DOHH2 (cell line): ENCODE measurements around the gene PPP1R2B.
A peak's percentile ranks its signal among the peaks of the same experiment; 100 is the strongest.

Source experiments
- H3F3A ChIP-seq: fragments of 200-600 bp; sonication (generic), shearing (Covaris generic); 2 replicates; pipeline ENCODE4 v1.6.0; 2016; ENCODE audit warnings: antibody characterized with exemption, mild to moderate bottlenecking; ENCODE audit not compliant: control insufficient read depth, insufficient read depth
- H3K27ac ChIP-seq: fragments of 200-600 bp; sonication (generic); 2 replicates; pipeline ENCODE4 v1.5.1; 2014; ENCODE audit warnings: low read depth, mild to moderate bottlenecking, low read length, moderate library complexity
- H3K27me3 ChIP-seq: fragments of 200-600 bp; sonication (generic); 2 replicates; pipeline ENCODE4 v1.6.1; 2014; ENCODE audit warnings: mild to moderate bottlenecking, low read length, mixed read lengths; ENCODE audit not compliant: control insufficient read depth
- H3K36me3 ChIP-seq: fragments of 200-600 bp; sonication (generic); 2 replicates; pipeline ENCODE4 v1.6.1; 2014; ENCODE audit warnings: mild to moderate bottlenecking, low read length, moderate library complexity, mixed read lengths; ENCODE audit not compliant: control insufficient read depth
- H3K4me1 ChIP-seq: fragments of 200-600 bp; sonication (generic); 2 replicates; pipeline ENCODE4 v1.6.1; 2014; ENCODE audit warnings: mild to moderate bottlenecking, low read length, mixed read lengths; ENCODE audit not compliant: control insufficient read depth
- H3K4me2 ChIP-seq: fragments of 200-600 bp; sonication (generic); 2 replicates; pipeline ENCODE4 v1.6.0; 2014; ENCODE audit warnings: mild to moderate bottlenecking, low read length, moderate library complexity
- H3K4me3 ChIP-seq: fragments of 200-600 bp; sonication (generic); 2 replicates; pipeline ENCODE4 v1.5.1; 2014; ENCODE audit warnings: mild to moderate bottlenecking, low read length, mixed read lengths
- H3K79me2 ChIP-seq: fragments of 200-600 bp; sonication (generic); 2 replicates; pipeline ENCODE4 v1.6.1; 2014; ENCODE audit warnings: mild to moderate bottlenecking, low read length, mixed read lengths; ENCODE audit not compliant: control insufficient read depth
- H3K9me2 ChIP-seq: fragments of 200-600 bp; sonication (generic); replicated peaks from 2 replicates; pipeline ENCODE4 v1.6.1; 2014; ENCODE audit warnings: mild to moderate bottlenecking, low read length, mixed read lengths; ENCODE audit not compliant: control insufficient read depth
- H3K9me3 ChIP-seq: fragments of 200-600 bp; sonication (generic); 2 replicates; pipeline ENCODE4 v1.6.1; 2014; ENCODE audit warnings: antibody characterized with exemption, low read length, mixed read lengths; ENCODE audit not compliant: control insufficient read depth, insufficient read depth
- H4K20me1 ChIP-seq: fragments of 200-600 bp; sonication (generic); 2 replicates; pipeline ENCODE4 v1.6.0; 2014; ENCODE audit warnings: low read depth, mild to moderate bottlenecking, antibody characterized with exemption, low read length, moderate library complexity; ENCODE audit not compliant: control insufficient read depth, insufficient read depth
- EZH2phosphoT487 ChIP-seq: fragments of 200-600 bp; sonication (generic); IDR thresholded peaks from 2 replicates; pipeline ENCODE4 v1.6.1; 2017; ENCODE audit warnings: borderline replicate concordance, mild to moderate bottlenecking, antibody characterized with exemption, low read length, moderate library complexity, mixed read lengths
- TF ChIP-seq, protein P1 (sequence below): fragments of 200-600 bp; sonication (generic); IDR thresholded peaks from one replicate; pipeline ENCODE4 v1.5.1; 2014; ENCODE audit warnings: antibody characterized with exemption, mild to moderate bottlenecking, low read depth, low read length; ENCODE audit not compliant: poor library complexity, severe bottlenecking

The PPP1R2B gene

DNA sequence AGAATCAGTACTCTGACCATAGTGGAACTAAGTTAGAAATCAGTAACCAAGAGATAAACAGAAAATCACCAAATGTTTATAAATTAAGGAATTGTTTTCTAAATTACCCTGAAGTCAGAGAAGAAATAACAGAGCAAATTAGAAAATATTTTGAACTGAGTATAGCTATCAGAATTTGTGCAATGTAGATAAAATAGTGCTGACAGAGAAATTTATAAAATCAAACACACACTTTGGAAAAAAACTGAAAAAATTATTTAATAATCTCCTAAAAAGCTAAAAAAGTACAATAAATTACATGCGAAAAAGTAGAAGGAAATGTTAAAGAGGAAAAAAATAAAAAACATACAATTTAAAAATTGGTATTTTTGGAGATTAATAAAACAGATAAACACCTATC lies 37.1 kb upstream of the PPP1R2B start:
- H4K20me1 ChIP-seq: no peaks in the 10 kb centered on the region
- H3K9me2 ChIP-seq: no peaks in the 10 kb centered on the region
- H3K4me1 ChIP-seq: no peaks in the 10 kb centered on the region
- H3K36me3 ChIP-seq: no peaks in the 10 kb centered on the region
- H3K4me3 ChIP-seq: no peak overlapping the region
- H3K4me2 ChIP-seq: no peak overlapping the region
- no peak overlapping the region for H3K27ac ChIP-seq
- no peaks in the 10 kb centered on the region for H3K27me3 ChIP-seq
- H3K79me2 ChIP-seq: no peaks in the 10 kb centered on the region
- H3F3A ChIP-seq: no peaks in the 10 kb centered on the region
- TF ChIP-seq, protein P1, sequence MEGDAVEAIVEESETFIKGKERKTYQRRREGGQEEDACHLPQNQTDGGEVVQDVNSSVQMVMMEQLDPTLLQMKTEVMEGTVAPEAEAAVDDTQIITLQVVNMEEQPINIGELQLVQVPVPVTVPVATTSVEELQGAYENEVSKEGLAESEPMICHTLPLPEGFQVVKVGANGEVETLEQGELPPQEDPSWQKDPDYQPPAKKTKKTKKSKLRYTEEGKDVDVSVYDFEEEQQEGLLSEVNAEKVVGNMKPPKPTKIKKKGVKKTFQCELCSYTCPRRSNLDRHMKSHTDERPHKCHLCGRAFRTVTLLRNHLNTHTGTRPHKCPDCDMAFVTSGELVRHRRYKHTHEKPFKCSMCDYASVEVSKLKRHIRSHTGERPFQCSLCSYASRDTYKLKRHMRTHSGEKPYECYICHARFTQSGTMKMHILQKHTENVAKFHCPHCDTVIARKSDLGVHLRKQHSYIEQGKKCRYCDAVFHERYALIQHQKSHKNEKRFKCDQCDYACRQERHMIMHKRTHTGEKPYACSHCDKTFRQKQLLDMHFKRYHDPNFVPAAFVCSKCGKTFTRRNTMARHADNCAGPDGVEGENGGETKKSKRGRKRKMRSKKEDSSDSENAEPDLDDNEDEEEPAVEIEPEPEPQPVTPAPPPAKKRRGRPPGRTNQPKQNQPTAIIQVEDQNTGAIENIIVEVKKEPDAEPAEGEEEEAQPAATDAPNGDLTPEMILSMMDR: no peak
- no peak for TF ChIP-seq EZH2phosphoT487
- no peaks in the 10 kb centered on the region for H3K9me3 ChIP-seq

- 0 out of 2 replicates have a peak, but pooled peaks cover 4% of the 10 kb centered on the region for H3K4me1 ChIP-seq
- H3K9me2 ChIP-seq: no peaks in the 10 kb centered on the region
- H3K36me3 ChIP-seq: no peaks in the 10 kb centered on the region
- H3K27ac ChIP-seq: no peak overlapping the region
- H3F3A ChIP-seq: no peaks in the 10 kb centered on the region
- no peak overlapping the region for H3K4me2 ChIP-seq
- no peaks in the 10 kb centered on the region for H3K27me3 ChIP-seq
- no peak overlapping the region for H3K4me3 ChIP-seq
- no peaks in the 10 kb centered on the region for H3K9me3 ChIP-seq
- no peaks in the 10 kb centered on the region for H3K79me2 ChIP-seq
- no peak for TF ChIP-seq EZH2phosphoT487
- TF ChIP-seq, protein P1: peak; percentile 68
- H4K20me1 ChIP-seq: no peaks in the 10 kb centered on the region
Observed at GRCh38 chr5:156815988-156816599, 34.0 kb upstream of the PPP1R2B start.

GRCh38 chr5:156819537-156819936 lies 30.6 kb upstream of the PPP1R2B start:
- Histone ChIP-seq H3K27ac (no peak overlapping the region), H3K36me3 (no peaks in the 10 kb centered on the region), H3F3A (no peaks in the 10 kb centered on the region), H3K4me2 (no peak overlapping the region), H3K9me2 (no peaks in the 10 kb centered on the region), H3K4me3 (no peak overlapping the region), H3K79me2 (no peaks in the 10 kb centered on the region), H3K27me3 (no peaks in the 10 kb centered on the region), H3K4me1 (peaks cover 12% of the 10 kb centered on the region), H4K20me1 (no peaks in the 10 kb centered on the region), H3K9me3 (no peaks in the 10 kb centered on the region)
- TF ChIP-seq, protein P1: no peak
- TF ChIP-seq EZH2phosphoT487: no peak
